ENCODE data around the gene MAPK8IP2.

- no peak for TF ChIP-seq EZH2 (IDR thresholded peaks at IDR 0.05; ENCODE audit: low read depth)
- no peak for TF ChIP-seq CTCF (conservative IDR thresholded peaks at IDR 0.05)
Observed at GRCh38 chr22:50607659-50608020, 7.0 kb downstream of the MAPK8IP2 start.

Data from PC-9 (cell line).